ENCODE data around the gene FANCE. TPM values are rescaled to one million over a fixed set of nuclear protein-coding genes. Genes with fewer than 3 reads are reported as not detected.

FANCE gene
- polyA plus RNA-seq, 1 donor = 27.8 TPM

DNA sequence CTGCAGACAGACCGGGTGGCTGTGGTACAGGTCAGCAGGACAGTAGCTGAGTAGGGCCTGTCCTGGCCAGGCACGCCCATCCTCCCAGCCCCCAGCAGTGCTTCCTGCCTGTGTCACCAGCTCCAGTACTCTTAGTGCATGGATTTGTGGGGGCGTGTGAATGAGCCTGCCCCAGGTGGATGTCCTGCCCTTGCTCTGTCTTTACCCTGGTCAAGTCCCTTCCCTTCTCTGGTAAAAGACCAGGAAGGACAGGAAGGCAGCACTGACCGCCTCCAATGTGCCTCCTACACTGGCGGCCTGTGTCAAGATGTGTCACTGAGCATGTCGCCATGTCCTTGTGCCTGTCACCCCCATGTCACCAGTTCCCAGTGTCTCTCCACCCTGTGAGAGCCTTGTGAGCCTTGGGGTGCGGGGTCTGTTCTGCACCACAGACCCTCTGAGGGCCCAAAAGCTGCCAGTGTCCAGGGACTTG, 32.8 kb downstream of the FANCE start:
- no peak for DNase-seq

DNA sequence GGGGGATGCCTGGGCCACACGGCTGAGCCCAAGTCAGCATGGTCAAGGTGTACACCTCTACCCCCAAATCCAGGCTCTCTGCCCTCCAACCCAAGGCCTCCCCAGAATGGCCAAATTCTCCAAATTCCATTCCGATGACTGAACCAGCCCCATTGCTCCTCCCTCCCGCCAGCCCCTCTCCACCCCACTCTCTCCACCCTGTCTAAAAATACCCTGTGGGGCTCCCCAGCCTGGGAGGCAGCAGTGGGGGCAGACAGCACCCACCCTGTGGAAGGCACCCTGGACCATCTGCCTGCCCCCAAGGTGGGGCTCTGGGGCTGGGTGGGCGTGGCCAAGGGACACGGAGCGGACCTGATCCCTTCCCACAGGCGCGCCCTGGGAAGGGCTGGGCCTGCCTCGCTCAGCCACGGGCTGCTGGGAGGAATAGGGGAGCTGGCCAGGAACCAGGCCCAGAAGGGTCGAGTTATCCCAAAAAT, 33.3 kb downstream of the FANCE start:
- no peak for DNase-seq

GRCh38 chr6:35486005-35486925, 34.1 kb downstream of the FANCE start:
- DNase-seq = no peak

DNA sequence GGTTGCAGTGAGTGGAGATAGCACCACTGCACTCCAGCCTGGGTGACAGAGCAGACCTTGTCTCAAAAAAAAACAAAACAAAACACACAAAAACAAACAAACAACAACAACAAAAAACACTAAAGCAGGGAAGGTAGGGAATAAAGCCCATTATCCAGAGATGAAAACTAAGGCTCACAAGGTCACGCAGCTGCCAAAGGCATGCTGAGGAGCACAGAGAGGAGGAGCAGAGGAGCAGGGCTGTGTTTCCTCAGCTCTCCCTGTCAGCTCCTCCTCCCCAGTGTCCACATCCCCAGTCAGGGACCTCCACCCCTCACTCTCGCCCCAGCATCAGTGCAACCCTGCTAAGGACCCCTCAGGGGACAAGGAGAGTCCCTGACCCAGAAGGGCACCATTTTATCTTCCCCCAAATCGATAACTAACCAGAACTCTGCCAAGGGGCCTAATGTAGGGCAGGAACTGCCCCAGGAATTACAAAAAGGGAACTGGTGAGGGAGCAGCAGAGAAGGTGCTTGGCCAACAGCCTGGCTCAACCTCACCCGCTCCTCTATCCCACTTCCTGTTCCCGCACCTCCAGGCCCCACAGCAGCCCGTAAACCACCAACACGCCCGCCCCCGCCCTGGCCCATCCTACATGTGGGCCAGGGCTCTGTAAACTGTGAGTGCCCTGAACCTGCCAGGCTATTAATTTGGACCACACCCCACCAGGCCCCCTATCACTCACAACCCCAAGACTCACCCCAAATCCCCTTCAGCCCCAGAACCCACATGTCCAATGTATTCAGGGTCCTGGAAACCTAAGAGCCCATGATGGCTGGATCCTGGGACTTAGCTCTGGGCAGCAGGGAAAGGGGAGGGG, 35.7 kb downstream of the FANCE start:
- DNase-seq = no peak

GRCh38 chr6:35488517-35488862, 36.4 kb downstream of the FANCE start:
- DNase-seq = no peak

- DNase-seq = no peak
Observed at GRCh38 chr6:35489066-35489465, 36.9 kb downstream of the FANCE start.

GRCh38 chr6:35489995-35490791, 38.1 kb downstream of the FANCE start:
- peak; percentile 73 for DNase-seq

- DNase-seq = no peak
Observed at GRCh38 chr6:35490821-35491557, 38.9 kb downstream of the FANCE start.

DNA sequence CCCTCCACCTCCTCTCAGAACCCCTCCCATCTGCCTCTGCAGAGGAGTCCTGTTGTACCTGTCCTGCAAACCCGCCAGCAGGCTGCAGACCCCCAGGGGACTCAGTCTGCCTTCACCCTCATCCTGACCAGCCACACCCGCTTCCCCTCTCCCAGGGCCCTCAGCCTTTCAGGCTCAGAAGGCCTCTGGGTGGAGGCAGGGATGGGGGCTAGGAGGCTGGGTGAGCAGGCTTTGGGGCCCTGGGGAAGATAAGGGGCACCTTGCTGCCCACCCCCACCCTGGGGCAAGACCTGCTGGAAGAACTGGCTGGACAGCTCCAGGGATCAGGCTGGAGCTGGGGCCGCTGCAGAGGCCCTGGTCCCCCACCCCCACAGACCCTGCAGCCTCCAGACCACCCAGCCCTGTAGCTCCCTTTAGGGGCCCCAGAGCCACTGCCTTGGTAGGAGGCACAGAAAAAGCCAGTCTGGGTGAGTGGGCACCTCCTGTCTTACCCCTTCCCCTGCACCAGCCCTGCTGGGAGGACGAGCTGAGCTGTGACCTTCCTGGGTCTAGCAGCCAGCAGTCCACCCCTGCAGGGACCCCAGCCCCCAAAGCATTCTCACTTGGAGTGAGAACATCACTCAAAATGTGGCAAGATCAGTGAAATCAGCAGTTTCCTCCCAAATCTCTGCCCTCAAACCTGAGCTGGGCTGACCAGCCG, 39.6 kb downstream of the FANCE start:
- no peak for DNase-seq

DNA sequence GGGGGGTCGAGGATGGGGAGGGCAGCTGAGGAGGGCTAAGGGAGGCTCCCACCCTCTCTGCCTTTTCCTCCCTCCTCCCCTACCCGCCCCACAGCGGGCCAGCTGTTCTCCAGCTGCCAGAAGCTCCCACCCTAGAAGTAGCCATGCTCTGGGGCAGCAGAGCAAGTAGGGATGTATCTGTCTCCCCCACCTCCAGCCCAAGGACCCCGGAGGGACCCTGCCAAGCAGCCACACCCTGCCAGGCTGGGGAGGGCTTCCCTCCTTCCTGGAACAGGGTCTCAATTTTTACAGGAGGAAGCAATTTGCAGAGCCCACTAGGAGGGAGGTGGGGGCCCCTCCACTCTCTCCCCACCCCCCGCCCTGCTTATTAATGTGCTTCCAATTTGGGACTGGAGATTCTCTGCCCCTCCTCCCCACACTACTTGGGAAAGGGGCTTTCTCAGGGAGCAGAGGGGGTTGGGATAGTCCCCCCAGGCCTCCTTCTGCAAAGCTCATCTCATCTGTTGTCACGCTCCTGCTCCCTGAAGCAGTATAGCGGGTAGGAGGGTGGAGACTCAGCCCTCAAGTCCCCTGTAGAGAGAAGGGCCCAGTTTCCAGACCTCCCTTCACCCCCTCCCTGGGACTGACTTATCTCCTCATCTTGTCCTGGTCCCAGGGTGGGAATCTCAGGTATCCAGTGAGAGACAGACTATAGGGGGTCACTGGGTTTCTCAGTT, 40.3 kb downstream of the FANCE start:
- no peak for DNase-seq

DNA sequence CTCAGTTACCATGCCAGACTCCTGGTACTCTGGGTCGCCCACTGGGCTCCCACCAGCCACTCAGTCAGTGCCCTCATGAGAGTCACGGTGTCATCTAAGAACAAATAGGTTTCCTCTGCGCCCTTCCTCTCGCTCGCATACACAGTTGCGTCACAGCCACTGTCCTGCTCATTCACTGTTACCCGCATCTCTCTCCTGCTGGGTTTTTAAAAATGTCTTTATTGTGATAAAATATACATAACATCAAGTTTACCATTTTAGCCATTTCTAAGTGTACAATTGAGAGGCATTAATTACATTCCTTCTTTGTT, 40.8 kb downstream of the FANCE start:
- DNase-seq = no peak

- DNase-seq = no peak
Observed at GRCh38 chr6:35493307-35493983, 41.3 kb downstream of the FANCE start.

DNA sequence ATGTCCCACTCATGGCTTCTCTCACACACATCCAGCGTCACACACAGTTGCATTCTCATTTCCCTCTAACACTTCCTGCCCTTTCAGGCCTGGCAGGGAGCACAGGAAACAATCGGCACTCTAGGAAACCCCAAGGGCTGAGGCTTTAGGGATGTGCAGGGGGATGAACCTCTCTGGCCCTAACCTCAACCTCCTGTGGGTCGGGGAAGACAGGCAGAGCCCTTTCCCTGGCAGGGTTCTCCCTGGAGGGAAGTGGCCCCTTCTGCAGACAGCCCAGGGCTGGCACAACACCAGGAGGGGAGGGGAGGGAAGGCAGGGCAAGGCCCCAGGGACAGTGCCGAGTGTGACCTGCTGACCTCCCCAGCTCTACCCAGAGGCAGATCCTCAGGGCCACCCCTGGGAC, 42.0 kb downstream of the FANCE start:
- no peak for DNase-seq

- no peak for DNase-seq
Observed at GRCh38 chr6:35495258-35496035, 43.3 kb downstream of the FANCE start.

- DNase-seq = peak; percentile 40
Observed at GRCh38 chr6:35496036-35496840, 44.1 kb downstream of the FANCE start.

GRCh38 chr6:35496841-35497570, 44.9 kb downstream of the FANCE start, which contains the start of gene TEAD3:
Gene TEAD3, minus strand, starts transcription at chr6:35497079.
- peak; percentile 76 for DNase-seq

All from hindlimb muscle (tissue), 1 donor.